ENCODE data around the gene STXBP2.

- no peak for TF ChIP-seq POLR2AphosphoS5 (IDR thresholded peaks at IDR 0.05)
- TF ChIP-seq, protein P1, sequence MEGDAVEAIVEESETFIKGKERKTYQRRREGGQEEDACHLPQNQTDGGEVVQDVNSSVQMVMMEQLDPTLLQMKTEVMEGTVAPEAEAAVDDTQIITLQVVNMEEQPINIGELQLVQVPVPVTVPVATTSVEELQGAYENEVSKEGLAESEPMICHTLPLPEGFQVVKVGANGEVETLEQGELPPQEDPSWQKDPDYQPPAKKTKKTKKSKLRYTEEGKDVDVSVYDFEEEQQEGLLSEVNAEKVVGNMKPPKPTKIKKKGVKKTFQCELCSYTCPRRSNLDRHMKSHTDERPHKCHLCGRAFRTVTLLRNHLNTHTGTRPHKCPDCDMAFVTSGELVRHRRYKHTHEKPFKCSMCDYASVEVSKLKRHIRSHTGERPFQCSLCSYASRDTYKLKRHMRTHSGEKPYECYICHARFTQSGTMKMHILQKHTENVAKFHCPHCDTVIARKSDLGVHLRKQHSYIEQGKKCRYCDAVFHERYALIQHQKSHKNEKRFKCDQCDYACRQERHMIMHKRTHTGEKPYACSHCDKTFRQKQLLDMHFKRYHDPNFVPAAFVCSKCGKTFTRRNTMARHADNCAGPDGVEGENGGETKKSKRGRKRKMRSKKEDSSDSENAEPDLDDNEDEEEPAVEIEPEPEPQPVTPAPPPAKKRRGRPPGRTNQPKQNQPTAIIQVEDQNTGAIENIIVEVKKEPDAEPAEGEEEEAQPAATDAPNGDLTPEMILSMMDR (IDR thresholded peaks at IDR 0.05), result no peak
- TF ChIP-seq POLR2A (IDR thresholded peaks at IDR 0.05; ENCODE audit: low read depth), result no peak
Observed at GRCh38 chr19:7645163-7645562, 8.3 kb downstream of the STXBP2 start.

All from esophagus muscularis mucosa (tissue), 3 donors.